ENCODE results near the gene PLPPR3.

GRCh38 chr19:850221-850978 is 28.6 kb upstream of the PLPPR3 start:
- TF ChIP-seq SP1 (CRISPR knock-in tag; IDR thresholded peaks at IDR 0.05) (no peak), KAT2B (IDR thresholded peaks at IDR 0.05; ENCODE audit: low read depth, low read length) (no peak), CBX5 (IDR thresholded peaks at IDR 0.05; ENCODE audit: borderline replicate concordance, low read depth) (no peak), CREB3 (tag; conservative IDR thresholded peaks at IDR 0.05; ENCODE audit: low read depth) (no peak), ZBTB43 (CRISPR knock-in tag; IDR thresholded peaks at IDR 0.05) (no peak)

Data from K562 (cell line).